H1 (cell line): ENCODE results near the gene GFM1. TPM values are rescaled to one million over a fixed set of nuclear protein-coding genes. Genes with fewer than 3 reads are reported as not detected.

ENCODE experiments used
- CTCF ChIA-PET: fragments of 300-600 bp; sonication (Branson Sonifier 250); formaldehyde crosslinking; loops from one replicate; lab custom pipeline; 2021; ENCODE audit not compliant: partially characterized antibody; lab: Charles Lee
- POLR2A ChIA-PET: fragments of 300-600 bp; sonication (Branson Sonifier 250); formaldehyde crosslinking; loops from one replicate; lab custom pipeline; 2021; ENCODE audit warnings: inconsistent platforms; ENCODE audit not compliant: partially characterized antibody; lab: Charles Lee
- DNase-seq, 2 experiments: peaks; one replicate each; pipeline versions ENCODE4 v3.0.0 to v3.0.0-alpha.2; 2010 to 2022; ENCODE audit warnings: low spot score in 2 of 2, low read depth in 1 of 2, mixed read lengths in 1 of 2
- FAIRE-seq: peaks from 2 replicates; lab custom pipeline; 2011; peaks lifted over from hg19 to GRCh38; lab: Jason Lieb, UNC
- H2AFZ ChIP-seq: 2 replicates; pipeline ENCODE4 v1.8.1; 2012; ENCODE audit warnings: low read length, inconsistent platforms
- H2AK5ac ChIP-seq: 2 replicates; pipeline ENCODE4 v1.6.1; 2013; ENCODE audit warnings: low read depth, low read length
- H2BK120ac ChIP-seq: replicated peaks from 2 replicates; pipeline ENCODE3; 2013; ENCODE audit warnings: low read depth, low read length, inconsistent platforms
- H2BK12ac ChIP-seq: 2 replicates; pipeline ENCODE4 v1.6.1; 2013; ENCODE audit warnings: low read depth, low read length
- H2BK15ac ChIP-seq: 2 replicates; pipeline ENCODE4 v1.6.1; 2013; ENCODE audit warnings: low read length
- H2BK20ac ChIP-seq: 2 replicates; pipeline ENCODE4 v1.6.1; 2013; ENCODE audit warnings: low read length
- H2BK5ac ChIP-seq: 2 replicates; pipeline ENCODE4 v1.6.1; 2013; ENCODE audit warnings: low read depth, low read length
- H3K14ac ChIP-seq: 2 replicates; pipeline ENCODE4 v1.6.1; 2013; ENCODE audit warnings: inconsistent platforms; ENCODE audit not compliant: insufficient read length
- H3K18ac ChIP-seq: 2 replicates; pipeline ENCODE4 v1.6.1; 2013; ENCODE audit warnings: low read length; ENCODE audit errors: extremely low read depth
- H3K23ac ChIP-seq: 2 replicates; pipeline ENCODE4 v1.6.1; 2013; ENCODE audit warnings: inconsistent platforms; ENCODE audit not compliant: insufficient read length
- H3K23me2 ChIP-seq: 2 replicates; pipeline ENCODE4 v1.6.1; 2013; ENCODE audit warnings: low read depth, low read length
- H3K27ac ChIP-seq: 2 replicates; pipeline ENCODE4 v1.6.1; 2011; ENCODE audit warnings: low read depth, low read length, inconsistent platforms
- H3K27me3 ChIP-seq, 4 experiments: replicated peaks in 1 of 4; 1 replicate in 1 of 4; 2 replicates in 3 of 4; pipeline versions ENCODE4 v1.6.1 to v1.8.1; 2011 to 2013; ENCODE audit warnings: low read length in 3 of 4, mild to moderate bottlenecking in 3 of 4, inconsistent platforms in 2 of 4, mixed read lengths in 2 of 4, moderate library complexity in 1 of 4; ENCODE audit not compliant: control insufficient read depth in 3 of 4, insufficient read depth in 3 of 4; ENCODE audit errors: extremely low read depth in 1 of 4
- H3K36me3 ChIP-seq, 4 experiments: 2 replicates each; pipeline versions ENCODE4 v1.6.1 to v1.8.1; 2011 to 2013; ENCODE audit warnings: mild to moderate bottlenecking in 4 of 4, low read length in 3 of 4, moderate library complexity in 2 of 4, control low read depth in 1 of 4, inconsistent platforms in 1 of 4; ENCODE audit not compliant: insufficient read depth in 4 of 4, control insufficient read depth in 2 of 4
- H3K4ac ChIP-seq: replicated peaks from 2 replicates; pipeline ENCODE3; 2013; ENCODE audit warnings: low read length, low read depth, mixed read lengths, inconsistent platforms; ENCODE audit not compliant: insufficient read length
- H3K4me1 ChIP-seq, 4 experiments: replicated peaks in 1 of 4; 1 replicate in 1 of 4; 2 replicates in 3 of 4; pipeline versions ENCODE4 v1.6.1 to v1.8.1; 2011 to 2013; ENCODE audit warnings: low read length in 3 of 4, inconsistent platforms in 2 of 4, mixed read lengths in 1 of 4; ENCODE audit not compliant: insufficient read depth in 4 of 4, control insufficient read depth in 3 of 4
- H3K4me2 ChIP-seq, 2 experiments: 2 replicates each; pipeline versions ENCODE4 v1.6.1 to v1.8.1; 2011 to 2013; ENCODE audit warnings: low read depth in 2 of 2, low read length in 2 of 2, control low read depth in 1 of 2, inconsistent platforms in 1 of 2, mild to moderate bottlenecking in 1 of 2; ENCODE audit not compliant: insufficient read depth in 1 of 2
- H3K4me3 ChIP-seq, 4 experiments: fragments of 200-600, 300-600 bp in 1 of 4; sonication (generic), shearing (Covaris generic), sonication (Bioruptor Twin) in 1 of 4; 2 replicates each; pipeline versions ENCODE4 v1.5.1 to v1.8.1; 2011 to 2016; ENCODE audit warnings: low read length in 4 of 4, low read depth in 3 of 4, control low read depth in 2 of 4, inconsistent platforms in 2 of 4, mild to moderate bottlenecking in 2 of 4, mixed read lengths in 1 of 4, moderate library complexity in 1 of 4; ENCODE audit not compliant: insufficient read depth in 2 of 4; ENCODE audit errors: extremely low read depth in 1 of 4
- H3K56ac ChIP-seq: replicated peaks from 2 replicates; pipeline ENCODE3; 2013; ENCODE audit warnings: low read depth, mild to moderate bottlenecking, mixed read lengths, low read length, inconsistent platforms; ENCODE audit not compliant: insufficient read length
- H3K79me1 ChIP-seq: 2 replicates; pipeline ENCODE4 v1.6.1; 2013; ENCODE audit warnings: low read depth, low read length, control low read depth
- H3K79me2 ChIP-seq, 2 experiments: 2 replicates each; pipeline versions ENCODE4 v1.6.1 to v1.8.1; 2012 to 2013; ENCODE audit warnings: low read length in 2 of 2, mild to moderate bottlenecking in 2 of 2, inconsistent platforms in 1 of 2; ENCODE audit not compliant: insufficient read depth in 2 of 2, control insufficient read depth in 1 of 2
- H3K9ac ChIP-seq, 4 experiments: replicated peaks in 1 of 4; 1 replicate in 1 of 4; 2 replicates in 3 of 4; pipeline versions ENCODE4 v1.6.1 to v1.8.1; 2011 to 2013; ENCODE audit warnings: low read depth in 3 of 4, low read length in 3 of 4, control low read depth in 2 of 4, mild to moderate bottlenecking in 2 of 4, moderate library complexity in 2 of 4, inconsistent platforms in 1 of 4; ENCODE audit errors: extremely low read depth in 1 of 4
- H3K9me3 ChIP-seq, 2 experiments: 2 replicates each; pipeline versions ENCODE4 v1.6.1 to v1.8.1; 2012 to 2013; ENCODE audit warnings: mild to moderate bottlenecking in 2 of 2, moderate library complexity in 2 of 2, control low read depth in 1 of 2, inconsistent platforms in 1 of 2, low read depth in 1 of 2, low read length in 1 of 2, mixed read lengths in 1 of 2; ENCODE audit not compliant: insufficient read depth in 2 of 2
- H4K20me1 ChIP-seq, 2 experiments: replicated peaks in 1 of 2; 2 replicates each; pipeline versions ENCODE3 to v1.8.1; 2011 to 2013; ENCODE audit warnings: inconsistent platforms in 2 of 2, low read length in 2 of 2, mild to moderate bottlenecking in 1 of 2; ENCODE audit not compliant: insufficient read depth in 2 of 2, control insufficient read depth in 1 of 2
- H4K5ac ChIP-seq: 2 replicates; pipeline ENCODE4 v1.6.1; 2013; ENCODE audit warnings: low read length, low read depth, mixed read lengths, inconsistent platforms; ENCODE audit not compliant: insufficient read length
- H4K8ac ChIP-seq: 2 replicates; pipeline ENCODE4 v1.8.0; 2013; ENCODE audit warnings: mild to moderate bottlenecking, moderate library complexity, low read length, inconsistent platforms; ENCODE audit not compliant: insufficient read depth; ENCODE audit errors: extremely low read depth
- H4K91ac ChIP-seq: replicated peaks from 2 replicates; pipeline ENCODE3; 2013; ENCODE audit warnings: low read length, mixed read lengths, inconsistent platforms; ENCODE audit not compliant: insufficient read length
- CEBPB ChIP-seq: IDR thresholded peaks from 2 replicates; pipeline ENCODE4 v1.6.1; 2012; ENCODE audit warnings: low read depth, low read length
- CHD2 ChIP-seq: IDR thresholded peaks from 2 replicates; pipeline ENCODE4 v1.6.1; 2012; ENCODE audit warnings: low read length, improper control_type of control experiment
- GTF2F1 ChIP-seq: IDR thresholded peaks from 2 replicates; pipeline ENCODE4 v1.6.1; 2012; ENCODE audit warnings: low read depth, low read length, improper control_type of control experiment, borderline replicate concordance
- RXRA ChIP-seq: IDR thresholded peaks from 2 replicates; pipeline ENCODE4 v1.6.1; 2011; ENCODE audit warnings: low read depth, mild to moderate bottlenecking, low read length, moderate library complexity; ENCODE audit not compliant: insufficient read depth
- SAP30 ChIP-seq: fragments of 300-600 bp; sonication (generic); IDR thresholded peaks from 2 replicates; pipeline ENCODE4 v1.7.1; 2012; ENCODE audit warnings: low read length, moderate library complexity, mild to moderate bottlenecking, inconsistent platforms; ENCODE audit not compliant: insufficient read depth, insufficient replicate concordance
- SIX5 ChIP-seq: IDR thresholded peaks from 2 replicates; pipeline ENCODE4 v1.6.1; 2011; ENCODE audit warnings: mild to moderate bottlenecking, low read depth, low read length
- SP4 ChIP-seq: IDR thresholded peaks from 2 replicates; pipeline ENCODE4 v1.6.1; 2012; ENCODE audit warnings: low read length, inconsistent platforms
- TCF12 ChIP-seq: IDR thresholded peaks from 2 replicates; pipeline ENCODE4 v1.6.1; 2011; ENCODE audit warnings: low read depth, mild to moderate bottlenecking, low read length
- TEAD4 ChIP-seq: IDR thresholded peaks from 2 replicates; pipeline ENCODE4 v1.6.1; 2012; ENCODE audit warnings: low read depth, low read length, inconsistent platforms, mixed read lengths
- ZNF274 ChIP-seq: IDR thresholded peaks from 2 replicates; pipeline ENCODE4 v1.7.0; 2012; ENCODE audit warnings: low read length, borderline replicate concordance; ENCODE audit errors: extremely low read depth
- WGBS, 2 experiments: shearing (Covaris generic) in 1 of 2; methylation state at CpG; one replicate each; pipeline versions ENCODE4 v1.1.6 to v1.1.7; 2013 to 2015; ENCODE audit warnings: low lambda C conversion rate in 2 of 2, mixed read lengths in 2 of 2, inconsistent platforms in 1 of 2, low coverage in 1 of 2, missing lambda C conversion rate in 1 of 2; ENCODE audit not compliant: insufficient replicate concordance in 2 of 2, insufficient coverage in 1 of 2, insufficient read length in 1 of 2; ENCODE audit errors: extremely low coverage in 1 of 2, missing lambda C conversion rate in 1 of 2; 5-methylcytosine and 5-hydroxymethylcytosine counted together
- polyA plus RNA-seq, 7 experiments: library from polyadenylated mRNA; depleted of rRNA in 3 of 7; stranded (reverse) in 5 of 7; unstranded in 2 of 7; fragments of >200 nt in 5 of 7; fragments of 200-250 nt in 2 of 7; gene quantifications; 1 replicate in 5 of 7; 2 replicates in 1 of 7; 4 replicates in 1 of 7; pipeline versions ENCODE4 v1.2.1 to v1.2.3, GENCODE V29; 2011 to 2013; ENCODE audit warnings: missing spikeins in 2 of 7, mixed read lengths in 2 of 7
- total RNA-seq: library from RNA; stranded (reverse); fragmentation: NEBNext Ultra II Directional; extraction: Animal tissue kit (Norgen Biotek cat#: 25700); gene quantifications from 2 replicates; pipeline ENCODE4 v1.2.1, GENCODE V29; 2021
- TF ChIP-seq, protein P1 (sequence below): IDR thresholded peaks from 2 replicates; pipeline ENCODE4 v1.6.1; 2012; ENCODE audit warnings: inconsistent platforms
- TF ChIP-seq, protein P2 (sequence below): IDR thresholded peaks from 2 replicates; pipeline ENCODE4 v1.6.1; 2012; ENCODE audit warnings: inconsistent platforms

Gene GFM1
- total and polyA plus RNA-seq, 2 of the 8 experiments (the other 6 are each of a cell fraction or from before 2014, with no cell fraction given): 10.9 to 45.3 TPM

DNA sequence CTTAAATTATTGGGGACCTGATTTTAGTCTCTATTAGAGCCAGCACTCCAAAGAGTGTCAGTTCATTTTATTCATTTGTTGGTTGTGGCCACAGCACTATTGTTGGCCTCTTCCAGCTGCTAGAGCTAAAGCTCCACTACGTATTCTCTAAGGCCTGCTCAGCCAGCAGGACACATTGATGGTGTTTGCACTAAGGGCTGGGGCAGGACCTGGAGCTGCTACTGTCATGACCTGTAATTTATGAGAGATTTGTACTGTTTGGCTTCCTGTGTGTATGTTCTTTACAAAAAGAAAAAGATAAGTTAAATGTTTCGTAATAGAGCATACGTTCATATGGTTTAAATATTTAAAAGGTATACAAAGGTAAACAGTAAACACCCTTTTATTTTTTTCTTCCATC is 8.1 kb downstream of the GFM1 start:
- FAIRE-seq (no peak), DNase-seq (no peak)
- H3K23me2 ChIP-seq: no peaks in the 10 kb centered on the region
- H3K27ac ChIP-seq: no peak overlapping the region
- H3K36me3 ChIP-seq: peaks cover 2 to 42% (median 14%) of the 10 kb centered on the region in 4 experiments; a peak in 6 of 8 replicates
- H2AK5ac ChIP-seq: no peak overlapping the region
- ChIA-PET POLR2A (no interaction called here), CTCF (interaction anchor here (1.2 to 2.4 kb wide), 4 partner anchors 7 to 18 kb away, joined by 3 to 7 read pairs (median 4); partner anchors contain the start of gene GFM1)
- no peak overlapping the region for H3K56ac ChIP-seq
- H3K14ac ChIP-seq: no peak overlapping the region
- no peak overlapping the region for H2BK20ac ChIP-seq
- H3K9me3 ChIP-seq: no peaks in the 10 kb centered on the region
- WGBS, 2 experiments: 94% methylated on average over 3 of the region's 3 CpGs; no CpG with 5 or more reads in 1 of the 2 experiments
- no peak overlapping the region for H2BK12ac ChIP-seq
- H3K27me3 ChIP-seq: no peaks in the 10 kb centered on the region
- H3K4me1 ChIP-seq: no peaks in the 10 kb centered on the region
- H3K79me2 ChIP-seq: 0 out of 4 replicates have a peak, but pooled peaks cover 0 to under 1% of the 10 kb centered on the region in 2 experiments
- no peaks in the 10 kb centered on the region for H4K20me1 ChIP-seq
- no peak overlapping the region for H4K5ac ChIP-seq
- H4K91ac ChIP-seq: no peak overlapping the region
- no peak overlapping the region for H2BK15ac ChIP-seq
- no peak overlapping the region for H2BK5ac ChIP-seq
- H3K18ac ChIP-seq: no peak overlapping the region
- no peak overlapping the region for H3K4me2 ChIP-seq
- H3K9ac ChIP-seq: no peak overlapping the region
- no peak overlapping the region for H2BK120ac ChIP-seq
- H3K79me1 ChIP-seq: no peaks in the 10 kb centered on the region; the same call in 1 of the 2 replicates
- H4K8ac ChIP-seq: no peak overlapping the region
- H3K4ac ChIP-seq: no peak overlapping the region
- H2AFZ ChIP-seq: no peak overlapping the region
- H3K4me3 ChIP-seq: no peak overlapping the region
- no peak overlapping the region for H3K23ac ChIP-seq
- TF ChIP-seq SAP30: no peak
- TF ChIP-seq TEAD4: no peak
- TF ChIP-seq, protein P1, sequence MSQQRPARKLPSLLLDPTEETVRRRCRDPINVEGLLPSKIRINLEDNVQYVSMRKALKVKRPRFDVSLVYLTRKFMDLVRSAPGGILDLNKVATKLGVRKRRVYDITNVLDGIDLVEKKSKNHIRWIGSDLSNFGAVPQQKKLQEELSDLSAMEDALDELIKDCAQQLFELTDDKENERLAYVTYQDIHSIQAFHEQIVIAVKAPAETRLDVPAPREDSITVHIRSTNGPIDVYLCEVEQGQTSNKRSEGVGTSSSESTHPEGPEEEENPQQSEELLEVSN: no peak
- no peak for TF ChIP-seq SIX5
- TF ChIP-seq RXRA: no peak
- no peak for TF ChIP-seq CEBPB
- TF ChIP-seq TCF12: no peak
- TF ChIP-seq GTF2F1: no peak
- TF ChIP-seq, protein P2, sequence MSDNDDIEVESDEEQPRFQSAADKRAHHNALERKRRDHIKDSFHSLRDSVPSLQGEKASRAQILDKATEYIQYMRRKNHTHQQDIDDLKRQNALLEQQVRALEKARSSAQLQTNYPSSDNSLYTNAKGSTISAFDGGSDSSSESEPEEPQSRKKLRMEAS: no peak
- TF ChIP-seq ZNF274: no peak
- TF ChIP-seq SP4: no peak
- TF ChIP-seq CHD2: no peak
